Measurements from ENCODE around the gene ADAP1. TPM values are rescaled to one million over a fixed set of nuclear protein-coding genes. Genes with fewer than 3 reads are reported as not detected.

Gene ADAP1
- total RNA-seq, 4 donors from 2014 or later = 9.1 to 18.8 (median 9.9) TPM

GRCh38 chr7:855686-856369 is 98.7 kb downstream of the ADAP1 start:
- H3K4me3 ChIP-seq (ENCODE audit: low read depth, poor library complexity, severe bottlenecking) = no peak overlapping the region
- intact Hi-C loops (cut with DNase I; ENCODE audit: low total_unique reads) = no loop called here
- DNase-seq (ENCODE audit: low spot score in 2 of 2) = no peak
- whole genome bisulfite sequencing, 2 donors = 92 to 94% methylated on average over 28 to 29 of the region's 29 CpGs
- no peak for TF ChIP-seq CTCF (IDR thresholded peaks at IDR 0.05)
- TF ChIP-seq POLR2A (IDR thresholded peaks at IDR 0.05) = no peak

GRCh38 chr7:854118-854775 is 100.2 kb downstream of the ADAP1 start:
- H3K4me3 ChIP-seq (ENCODE audit: low read depth, poor library complexity, severe bottlenecking) = no peak overlapping the region
- DNase-seq (ENCODE audit: low spot score in 2 of 2) = no peak
- TF ChIP-seq POLR2A (IDR thresholded peaks at IDR 0.05) (no peak), CTCF (IDR thresholded peaks at IDR 0.05) (no peak)
- 91 to 94% methylated on average over 29 to 32 of the region's 32 CpGs for WGBS, 2 donors
- intact Hi-C loops (cut with DNase I; ENCODE audit: low total_unique reads) = no loop called here

- WGBS, 2 donors = 89 to 91% methylated on average over 33 of the region's 33 CpGs
- DNase-seq (ENCODE audit: low spot score in 2 of 2) = no peak
- H3K4me3 ChIP-seq (ENCODE audit: low read depth, poor library complexity, severe bottlenecking) = no peak overlapping the region
- intact Hi-C loops (cut with DNase I; ENCODE audit: low total_unique reads) = no loop called here
- TF ChIP-seq POLR2A (IDR thresholded peaks at IDR 0.05) (no peak), CTCF (IDR thresholded peaks at IDR 0.05) (no peak)
Measured at GRCh38 chr7:853366-854117, 100.9 kb downstream of the ADAP1 start.

- no peak for DNase-seq (ENCODE audit: low spot score in 2 of 2)
- WGBS, 2 donors = 92% methylated on average over 14 of the region's 14 CpGs
- intact Hi-C loops (cut with DNase I; ENCODE audit: low total_unique reads) = no loop called here
- no peak for TF ChIP-seq POLR2A (IDR thresholded peaks at IDR 0.05)
- TF ChIP-seq CTCF (IDR thresholded peaks at IDR 0.05) = no peak
- no peak overlapping the region for H3K4me3 ChIP-seq (ENCODE audit: low read depth, poor library complexity, severe bottlenecking)
Measured at GRCh38 chr7:851204-851603, 103.3 kb downstream of the ADAP1 start.

- TF ChIP-seq CTCF (IDR thresholded peaks at IDR 0.05) = no peak
- TF ChIP-seq POLR2A (IDR thresholded peaks at IDR 0.05) = no peak
- intact Hi-C loops (cut with DNase I; ENCODE audit: low total_unique reads) = no loop called here
- no peak for DNase-seq (ENCODE audit: low spot score in 2 of 2)
- H3K4me3 ChIP-seq (ENCODE audit: low read depth, poor library complexity, severe bottlenecking) = no peak overlapping the region
- WGBS, 2 donors = 81% methylated on average over 19 of the region's 19 CpGs
Measured at GRCh38 chr7:849781-850180, 104.7 kb downstream of the ADAP1 start.

Measured in lower leg skin (tissue), 4 donors.